ENCODE measurements around the gene NR2F1. TPM values are rescaled to one million over a fixed set of nuclear protein-coding genes. Genes with fewer than 3 reads are reported as not detected.

NR2F1 gene
- total and polyA plus RNA-seq, 2 donors (not counting 1 experiment from before 2014, with no cell fraction given), result not detected

- H3K27ac Mint-ChIP-seq, result no peak overlapping the region
- H3K4me1 Mint-ChIP-seq, result peaks cover 32% of the 10 kb centered on the region
- peaks cover 0 to 58% (median 14%) of the 10 kb centered on the region in 3 donors for H3K9me3 ChIP-seq (ENCODE audit: control extremely low read depth in 1 of 3, control insufficient read depth in 2 of 3, insufficient read depth in 1 of 3, low read length in 2 of 3)
- H3K4me1 ChIP-seq (ENCODE audit: control insufficient read depth in 2 of 2, insufficient read depth in 2 of 2, low read length in 2 of 2), result peaks cover 46 to 50% of the 10 kb centered on the region in 2 donors
- TF ChIP-seq CTCF (IDR thresholded peaks at IDR 0.05), result no peak
- no peak for TF ChIP-seq EZH2 (IDR thresholded peaks at IDR 0.05; ENCODE audit: borderline replicate concordance, insufficient read depth, low read depth, low read length, poor library complexity, severe bottlenecking)
- no peaks in the 10 kb centered on the region for H3K36me3 ChIP-seq (replicated peaks in 1 of 2; ENCODE audit: control extremely low read depth in 1 of 2, control insufficient read depth in 1 of 2, extremely low read depth in 1 of 2, insufficient read depth in 2 of 2, low read length in 1 of 2)
- H4K20me1 ChIP-seq (ENCODE audit: control insufficient read depth, insufficient read depth, low read length, poor library complexity, severe bottlenecking), result no peaks in the 10 kb centered on the region
- DNase-seq, result no peak
- no peak overlapping the region for H3K4me3 ChIP-seq (ENCODE audit: control extremely low read depth in 1 of 5, extremely low read depth in 1 of 5, insufficient read depth in 1 of 5, low read depth in 2 of 5, low read length in 4 of 5)
- H2AFZ ChIP-seq (ENCODE audit: insufficient read depth, low read depth, low read length, poor library complexity, severe bottlenecking), result no peak overlapping the region
- H3K27me3 ChIP-seq (replicated peaks in 1 of 4; ENCODE audit: control extremely low read depth in 1 of 4, control insufficient read depth in 3 of 4, insufficient read depth in 4 of 4, low read length in 3 of 4), result peaks cover 3 to 95% (median 79%) of the 10 kb centered on the region in 4 experiments
- ATAC-seq (ENCODE audit: low read depth), result no peak
- no peak overlapping the region for H3K27ac ChIP-seq (ENCODE audit: low read length in 2 of 2)
- H3K79me2 ChIP-seq (ENCODE audit: control insufficient read depth, insufficient read depth, low read length), result no peaks in the 10 kb centered on the region
- peaks cover 78% of the 10 kb centered on the region for H3K27me3 Mint-ChIP-seq
- H3K9me3 Mint-ChIP-seq (ENCODE audit: insufficient read depth), result no peaks in the 10 kb centered on the region
- ChIA-PET CTCF (no interaction called here), POLR2A (no interaction called here)
- H3K4me2 ChIP-seq (replicated peaks; ENCODE audit: low read depth, low read length, poor library complexity, severe bottlenecking), result no peak overlapping the region
- intact Hi-C loops (cut with micrococcal nuclease), result no loop called here
- no CpG with 5 or more reads among the region's 6 CpGs for WGBS (ENCODE audit: insufficient coverage)
- no peak overlapping the region for H3K4me3 Mint-ChIP-seq
- no peak overlapping the region for H3K9ac ChIP-seq (ENCODE audit: low read length)
These were observed 7.3 kb upstream of the NR2F1 start for GRCh38 chr5:93575461-93576414.
